ENCODE measurements around the gene PPP1R37. TPM values are rescaled to one million over a fixed set of nuclear protein-coding genes. Genes with fewer than 3 reads are reported as not detected.
A peak's percentile ranks its signal among the peaks of the same experiment; 100 is the strongest.

The PPP1R37 gene
- total and polyA plus RNA-seq, 2 of the 8 experiments (the other 6 are each of a cell fraction or from before 2014, with no cell fraction given): 14.6 to 25.7 TPM

DNA sequence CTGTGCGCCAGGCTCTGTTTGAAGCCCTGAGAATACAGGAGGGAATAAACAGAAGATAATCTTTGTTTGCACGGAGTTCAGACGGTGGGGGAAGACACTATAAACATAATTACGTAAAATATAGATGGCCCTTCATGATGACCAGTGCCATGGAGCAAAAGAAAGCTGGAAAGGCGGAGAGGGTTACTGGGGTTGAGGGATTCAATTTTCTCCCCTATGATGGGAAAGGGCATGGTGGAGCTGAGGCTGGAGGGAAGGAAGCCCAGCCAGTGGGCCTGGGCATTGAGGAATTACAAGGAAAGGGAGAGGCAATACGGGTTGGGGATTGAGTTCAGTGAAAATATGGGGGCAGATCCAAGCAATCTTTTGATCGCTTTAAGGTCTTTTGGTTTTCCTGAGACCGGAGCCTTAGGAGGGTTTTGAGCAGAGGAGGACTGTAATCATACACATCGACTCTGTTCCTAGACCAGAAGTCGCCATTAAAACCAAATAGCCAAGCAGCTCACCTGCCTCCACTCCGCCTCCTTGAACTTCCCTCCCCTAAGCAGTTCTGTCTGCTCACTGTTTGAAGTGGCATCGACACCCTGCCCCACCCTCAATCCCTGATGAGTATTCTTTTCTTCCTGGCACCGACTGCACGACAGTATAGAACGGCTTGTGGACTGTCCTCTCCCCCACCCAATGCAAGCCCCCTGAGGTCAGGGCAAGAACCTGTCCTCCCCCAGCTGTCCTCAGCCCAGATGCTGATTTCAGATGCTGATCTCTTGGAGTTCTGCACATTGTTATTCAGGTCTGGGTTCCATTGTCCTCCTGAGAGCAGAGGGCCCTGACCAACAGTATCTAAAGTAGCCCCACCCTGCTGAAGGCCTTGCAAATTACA is 15.9 kb upstream of the PPP1R37 start:
- peak in 1 of 2 experiments; percentile 60 for DNase-seq (ENCODE audit: low read depth in 1 of 2, low spot score in 2 of 2)
- no peak for TF ChIP-seq BCL11A (IDR thresholded peaks at IDR 0.05; ENCODE audit: low read depth in 2 of 2, low read length in 2 of 2)
- TF ChIP-seq CREB1 (IDR thresholded peaks at IDR 0.05): no peak
- no peak for TF ChIP-seq NRF1 (IDR thresholded peaks at IDR 0.05; ENCODE audit: low read depth, low read length)
- TF ChIP-seq SP2 (IDR thresholded peaks at IDR 0.05; ENCODE audit: low read length): no peak
- no peak for TF ChIP-seq BACH1 (IDR thresholded peaks at IDR 0.05; ENCODE audit: low read length)
- no peak for TF ChIP-seq KDM4A (IDR thresholded peaks at IDR 0.05; ENCODE audit: low read depth, low read length, severe bottlenecking)
- TF ChIP-seq SIX5 (IDR thresholded peaks at IDR 0.05; ENCODE audit: low read depth, low read length): no peak
- TF ChIP-seq TBP (IDR thresholded peaks at IDR 0.05; ENCODE audit: low read depth, low read length): no peak
- peak; percentile 56; the same call in 1 of the 2 replicates for TF ChIP-seq TCF12 (IDR thresholded peaks at IDR 0.05; ENCODE audit: low read depth, low read length)
- TF ChIP-seq GABPA (IDR thresholded peaks at IDR 0.05; ENCODE audit: borderline replicate concordance, insufficient read depth, low read length): no peak

More for the DNA sequence above, 15.9 kb upstream of the PPP1R37 start:
- no peak overlapping the region for H3K14ac ChIP-seq (ENCODE audit: insufficient read length)
- H3K4me2 ChIP-seq (ENCODE audit: insufficient read depth in 1 of 2, low read depth in 2 of 2, low read length in 2 of 2): peak overlapping the region; percentile 93 to 99
- peak overlapping the region; percentile 51; the same call in 1 of the 2 replicates for H3K27ac ChIP-seq (ENCODE audit: low read depth, low read length)
- H4K20me1 ChIP-seq (replicated peaks in 1 of 2; ENCODE audit: control insufficient read depth in 1 of 2, insufficient read depth in 2 of 2, low read length in 2 of 2): peaks cover 2 to 4% of the 10 kb centered on the region in 2 experiments
- H4K8ac ChIP-seq (ENCODE audit: extremely low read depth, insufficient read depth, low read length): no peak overlapping the region
- H2AK5ac ChIP-seq (ENCODE audit: low read depth, low read length): 0 out of 2 replicates have a peak overlapping the region, but pooled peaks have one; percentile 77
- H3K23ac ChIP-seq (ENCODE audit: insufficient read length): no peak overlapping the region
- H4K5ac ChIP-seq (ENCODE audit: insufficient read length, low read depth, low read length): peak overlapping the region; percentile 52
- peak overlapping the region; percentile 73 for H2BK120ac ChIP-seq (replicated peaks; ENCODE audit: low read depth, low read length)
- H3K79me2 ChIP-seq (ENCODE audit: control insufficient read depth in 1 of 2, insufficient read depth in 2 of 2, low read length in 2 of 2): peaks cover 5 to 29% of the 10 kb centered on the region in 2 experiments
- peaks cover 3 to 16% (median 4%) of the 10 kb centered on the region in 4 experiments; a peak in 5 of 8 replicates for H3K36me3 ChIP-seq (ENCODE audit: control insufficient read depth in 2 of 4, insufficient read depth in 4 of 4, low read length in 3 of 4)
- no peak overlapping the region for H3K56ac ChIP-seq (replicated peaks; ENCODE audit: insufficient read length, low read depth, low read length)
- FAIRE-seq: no peak
- no peaks in the 10 kb centered on the region for H3K27me3 ChIP-seq (replicated peaks in 1 of 4; ENCODE audit: control insufficient read depth in 3 of 4, extremely low read depth in 1 of 4, insufficient read depth in 3 of 4, low read length in 3 of 4)
- peak overlapping the region; percentile 66 to 88 (median 71); a peak in 5 of 8 replicates for H3K4me3 ChIP-seq (ENCODE audit: extremely low read depth in 1 of 4, insufficient read depth in 2 of 4, low read depth in 3 of 4, low read length in 4 of 4)
- H2AFZ ChIP-seq (ENCODE audit: low read length): no peak overlapping the region
- peak overlapping the region; percentile 52 for H2BK12ac ChIP-seq (ENCODE audit: low read depth, low read length)
- peak overlapping the region; percentile 80 for H2BK5ac ChIP-seq (ENCODE audit: low read depth, low read length)
- CTCF ChIA-PET (ENCODE audit: partially characterized antibody): interaction anchor here (1.0 to 4.1 kb wide), 3 partner anchors 14 to 54 kb away, joined by 3 to 39 read pairs (median 4); partner anchors contain the start of gene PPP1R37
- H4K91ac ChIP-seq (replicated peaks; ENCODE audit: insufficient read length, low read length): peak overlapping the region; percentile 62
- 55% methylated on average over 15 of the region's 15 CpGs; no CpG with 5 or more reads in 1 of the 2 experiments for WGBS, 2 experiments (ENCODE audit: extremely low coverage in 1 of 2, insufficient coverage in 1 of 2, insufficient read length in 1 of 2, insufficient replicate concordance in 2 of 2, low coverage in 1 of 2, low lambda C conversion rate in 2 of 2, missing lambda C conversion rate in 1 of 2)
- no peak overlapping the region; the same call in 1 of the 2 replicates for H2BK15ac ChIP-seq (ENCODE audit: low read length)
- no peak overlapping the region for H3K4ac ChIP-seq (replicated peaks; ENCODE audit: insufficient read length, low read depth, low read length)
- H3K4me1 ChIP-seq (replicated peaks in 1 of 4; ENCODE audit: control insufficient read depth in 3 of 4, insufficient read depth in 4 of 4, low read length in 3 of 4): peaks cover 13 to 37% (median 20%) of the 10 kb centered on the region in 4 experiments
- H2BK20ac ChIP-seq (ENCODE audit: low read length): peak overlapping the region; percentile 29; the same call in 1 of the 2 replicates
- peak overlapping the region; percentile 96; the same call in 1 of the 2 replicates for H3K18ac ChIP-seq (ENCODE audit: extremely low read depth, low read length)
- H3K9me3 ChIP-seq (ENCODE audit: insufficient read depth in 2 of 2, low read depth in 1 of 2, low read length in 1 of 2): no peaks in the 10 kb centered on the region
- peaks cover 4% of the 10 kb centered on the region for H3K79me1 ChIP-seq (ENCODE audit: low read depth, low read length)
- H3K9ac ChIP-seq (replicated peaks in 1 of 4; ENCODE audit: extremely low read depth in 1 of 4, low read depth in 3 of 4, low read length in 3 of 4): no peak overlapping the region; a peak in 1 of 7 replicates
- peaks cover 17% of the 10 kb centered on the region for H3K23me2 ChIP-seq (ENCODE audit: low read depth, low read length)
- POLR2A ChIA-PET (ENCODE audit: partially characterized antibody): interaction anchor here (0.6 to 8.5 kb wide), 14 partner anchors 10 to 185 kb away, joined by 3 to 230 read pairs (median 3); partner anchors contain the start of genes APOE, CLPTM1, PPP1R37 and TOMM40
